ENCODE data around the gene SCAP. TPM values are rescaled to one million over a fixed set of nuclear protein-coding genes. Genes with fewer than 3 reads are reported as not detected.

Gene SCAP
- total RNA-seq, 1 experiment from 2014 or later, result 67.6 TPM

DNA sequence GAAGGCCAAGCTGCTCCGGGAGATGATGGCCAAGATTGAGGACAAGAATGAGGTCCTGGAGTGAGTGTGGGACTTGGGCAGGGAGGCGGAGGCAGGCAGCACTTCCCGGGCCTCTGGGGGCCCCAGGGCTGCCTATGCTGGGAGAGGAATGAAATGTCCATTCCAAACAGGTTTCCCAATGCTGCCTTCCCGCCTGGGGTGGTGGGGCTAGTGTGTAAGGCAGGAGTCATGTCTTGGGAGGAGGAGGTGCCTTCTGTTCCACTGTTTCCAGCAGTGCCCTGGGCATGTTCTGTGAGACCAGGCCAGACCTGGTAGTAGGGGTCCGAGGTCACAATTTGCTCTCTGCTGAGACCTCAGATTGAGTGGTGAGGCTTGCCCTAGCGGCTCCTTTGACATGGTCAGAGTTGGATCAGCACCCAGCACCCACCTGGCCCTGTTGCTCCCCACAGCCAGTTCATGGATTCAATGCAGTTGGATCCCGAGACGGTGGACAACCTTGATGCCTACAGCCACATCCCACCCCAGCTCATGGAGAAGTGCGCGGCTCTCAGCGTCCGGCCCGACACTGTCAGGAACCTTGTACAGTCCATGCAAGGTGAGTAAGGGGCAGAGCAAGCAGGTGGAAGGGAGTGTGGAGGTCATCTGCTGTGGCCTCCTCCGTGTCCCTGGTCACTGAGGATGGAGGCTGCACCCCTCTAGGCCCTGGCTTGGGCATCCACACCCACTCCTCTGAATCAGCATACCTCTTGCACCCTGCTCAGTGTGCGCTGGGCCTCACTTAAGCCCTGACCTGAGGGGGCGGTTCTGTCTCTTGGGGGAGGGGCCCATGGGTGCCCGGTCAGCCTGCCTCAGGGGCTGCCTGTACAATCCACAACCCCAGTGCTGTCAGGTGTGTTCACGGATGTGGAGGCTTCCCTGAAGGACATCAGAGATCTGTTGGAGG, 67.6 kb downstream of the SCAP start:
- H3K9ac ChIP-seq (ENCODE audit: low read length), result no peak overlapping the region
- no peak overlapping the region for H2AFZ ChIP-seq (ENCODE audit: low read depth, low read length, poor library complexity, severe bottlenecking)
- no peaks in the 10 kb centered on the region for H3K9me2 ChIP-seq (ENCODE audit: insufficient read depth)
- no peak for DNase-seq (ENCODE audit: low read depth, low spot score)
- ATAC-seq, result no peak
- H4K20me1 ChIP-seq (ENCODE audit: insufficient read depth), result no peaks in the 10 kb centered on the region
- H3K36me3 ChIP-seq (ENCODE audit: control insufficient read depth in 1 of 2, insufficient read depth in 2 of 2, low read length in 2 of 2), result peaks cover 3 to 9% of the 10 kb centered on the region in 2 experiments; a peak in 3 of 4 replicates
- BruUV-seq (replicated peaks), result no TSS peak
- H3K27me3 ChIP-seq (ENCODE audit: insufficient read depth, low read length), result no peaks in the 10 kb centered on the region
- TF ChIP-seq CBX3 (IDR thresholded peaks at IDR 0.05; ENCODE audit: low read depth), result no peak
- no peak for TF ChIP-seq EZH2phosphoT487 (IDR thresholded peaks at IDR 0.05; ENCODE audit: borderline replicate concordance)
- no peak for TF ChIP-seq YY1 (IDR thresholded peaks at IDR 0.05; ENCODE audit: extremely low read depth, insufficient replicate concordance, low read depth, low read length)
- TF ChIP-seq EGR1 (IDR thresholded peaks at IDR 0.05; ENCODE audit: low read depth), result no peak
- RAD21 ChIA-PET (ENCODE audit: low non-redundant PET in 1 of 2, low total read pairs in 2 of 2, uncharacterized antibody in 2 of 2, unreplicated experiment in 2 of 2), result no interaction called here
- intact Hi-C loops (cut with micrococcal nuclease), result no loop called here
- H3K4me3 ChIP-seq (replicated peaks in 1 of 2; ENCODE audit: low read depth in 1 of 2, low read length in 2 of 2), result no peak overlapping the region
- no peak overlapping the region for H3K4me2 ChIP-seq (ENCODE audit: low read length)
- peaks cover 12% of the 10 kb centered on the region; the same call in 1 of the 2 replicates for H3K79me2 ChIP-seq (ENCODE audit: insufficient read depth, low read length)
- H3K4me1 ChIP-seq (ENCODE audit: control insufficient read depth in 1 of 2, insufficient read depth in 2 of 2, low read length in 2 of 2), result peaks cover 0 to 2% of the 10 kb centered on the region in 2 experiments; a peak in 2 of 4 replicates
- H3K9me3 ChIP-seq (ENCODE audit: control insufficient read depth in 1 of 2, insufficient read depth in 1 of 2, low read depth in 1 of 2, low read length in 2 of 2), result no peaks in the 10 kb centered on the region
- H3K27ac ChIP-seq (ENCODE audit: low read depth, low read length), result no peak overlapping the region
- CTCF ChIA-PET, result interaction anchor here (1.4 kb wide), 1 partner anchor 12 kb away, joined by 3 read pairs; no protein-coding TSS in a partner anchor
- POLR2A ChIA-PET, result no interaction called here

DNA sequence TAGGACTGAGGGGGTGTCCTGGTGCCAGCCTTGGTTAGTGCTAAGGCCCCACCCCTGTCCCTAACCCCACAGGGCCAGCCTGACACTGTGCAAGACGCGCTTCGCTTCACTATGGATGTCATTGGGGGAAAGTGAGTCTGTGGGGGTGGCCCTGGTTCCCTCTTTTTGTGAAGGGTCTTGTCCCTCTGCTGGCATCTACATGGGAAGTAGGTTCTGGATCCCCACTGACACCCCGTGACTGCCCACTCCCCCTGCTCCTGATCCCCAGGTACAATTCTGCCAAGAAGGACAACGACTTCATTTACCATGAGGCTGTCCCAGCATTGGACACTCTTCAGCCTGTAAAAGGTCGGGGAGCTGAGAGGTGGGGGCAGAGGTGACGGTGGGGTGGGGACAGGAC, 68.5 kb downstream of the SCAP start:
- no peak overlapping the region for H3K27ac ChIP-seq (ENCODE audit: low read depth, low read length)
- TF ChIP-seq, protein P1, sequence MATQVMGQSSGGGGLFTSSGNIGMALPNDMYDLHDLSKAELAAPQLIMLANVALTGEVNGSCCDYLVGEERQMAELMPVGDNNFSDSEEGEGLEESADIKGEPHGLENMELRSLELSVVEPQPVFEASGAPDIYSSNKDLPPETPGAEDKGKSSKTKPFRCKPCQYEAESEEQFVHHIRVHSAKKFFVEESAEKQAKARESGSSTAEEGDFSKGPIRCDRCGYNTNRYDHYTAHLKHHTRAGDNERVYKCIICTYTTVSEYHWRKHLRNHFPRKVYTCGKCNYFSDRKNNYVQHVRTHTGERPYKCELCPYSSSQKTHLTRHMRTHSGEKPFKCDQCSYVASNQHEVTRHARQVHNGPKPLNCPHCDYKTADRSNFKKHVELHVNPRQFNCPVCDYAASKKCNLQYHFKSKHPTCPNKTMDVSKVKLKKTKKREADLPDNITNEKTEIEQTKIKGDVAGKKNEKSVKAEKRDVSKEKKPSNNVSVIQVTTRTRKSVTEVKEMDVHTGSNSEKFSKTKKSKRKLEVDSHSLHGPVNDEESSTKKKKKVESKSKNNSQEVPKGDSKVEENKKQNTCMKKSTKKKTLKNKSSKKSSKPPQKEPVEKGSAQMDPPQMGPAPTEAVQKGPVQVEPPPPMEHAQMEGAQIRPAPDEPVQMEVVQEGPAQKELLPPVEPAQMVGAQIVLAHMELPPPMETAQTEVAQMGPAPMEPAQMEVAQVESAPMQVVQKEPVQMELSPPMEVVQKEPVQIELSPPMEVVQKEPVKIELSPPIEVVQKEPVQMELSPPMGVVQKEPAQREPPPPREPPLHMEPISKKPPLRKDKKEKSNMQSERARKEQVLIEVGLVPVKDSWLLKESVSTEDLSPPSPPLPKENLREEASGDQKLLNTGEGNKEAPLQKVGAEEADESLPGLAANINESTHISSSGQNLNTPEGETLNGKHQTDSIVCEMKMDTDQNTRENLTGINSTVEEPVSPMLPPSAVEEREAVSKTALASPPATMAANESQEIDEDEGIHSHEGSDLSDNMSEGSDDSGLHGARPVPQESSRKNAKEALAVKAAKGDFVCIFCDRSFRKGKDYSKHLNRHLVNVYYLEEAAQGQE (IDR thresholded peaks at IDR 0.05; ENCODE audit: low read depth), result no peak
- TF ChIP-seq ZNF274 (IDR thresholded peaks at IDR 0.05; ENCODE audit: low read depth, low read length) (no peak), EGR1 (IDR thresholded peaks at IDR 0.05; ENCODE audit: low read depth) (no peak), YY1 (IDR thresholded peaks at IDR 0.05; ENCODE audit: extremely low read depth, insufficient replicate concordance, low read depth, low read length) (no peak), CBX3 (IDR thresholded peaks at IDR 0.05; ENCODE audit: low read depth) (no peak), JUND (IDR thresholded peaks at IDR 0.05) (no peak), ELF1 (IDR thresholded peaks at IDR 0.05; ENCODE audit: borderline replicate concordance, low read depth) (no peak), POLR2AphosphoS5 (IDR thresholded peaks at IDR 0.05; ENCODE audit: low read depth, low read length) (no peak), TCF7L2 (IDR thresholded peaks at IDR 0.05; ENCODE audit: borderline replicate concordance, extremely low read depth, insufficient read depth, insufficient read length) (no peak)
- TF ChIP-seq, protein P2, sequence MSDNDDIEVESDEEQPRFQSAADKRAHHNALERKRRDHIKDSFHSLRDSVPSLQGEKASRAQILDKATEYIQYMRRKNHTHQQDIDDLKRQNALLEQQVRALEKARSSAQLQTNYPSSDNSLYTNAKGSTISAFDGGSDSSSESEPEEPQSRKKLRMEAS (IDR thresholded peaks at IDR 0.05), result no peak
- ChIA-PET POLR2A (no interaction called here), RAD21 (ENCODE audit: low non-redundant PET in 1 of 2, low total read pairs in 2 of 2, uncharacterized antibody in 2 of 2, unreplicated experiment in 2 of 2) (no interaction called here), CTCF (no interaction called here)
- peaks cover 3 to 4% of the 10 kb centered on the region in 2 experiments; a peak in 3 of 4 replicates for H3K36me3 ChIP-seq (ENCODE audit: control insufficient read depth in 1 of 2, insufficient read depth in 2 of 2, low read length in 2 of 2)
- no TSS peak for BruUV-seq (replicated peaks)
- ATAC-seq (no peak), DNase-seq (ENCODE audit: low read depth, low spot score) (no peak)
- no peaks in the 10 kb centered on the region for H3K9me2 ChIP-seq (ENCODE audit: insufficient read depth)
- H3K4me2 ChIP-seq (ENCODE audit: low read length), result no peak overlapping the region
- intact Hi-C loops (cut with micrococcal nuclease), result no loop called here
- H3K9me3 ChIP-seq (ENCODE audit: control insufficient read depth in 1 of 2, insufficient read depth in 1 of 2, low read depth in 1 of 2, low read length in 2 of 2), result no peaks in the 10 kb centered on the region
- no peaks in the 10 kb centered on the region for H4K20me1 ChIP-seq (ENCODE audit: insufficient read depth)
- H3K27me3 ChIP-seq (ENCODE audit: insufficient read depth, low read length), result no peaks in the 10 kb centered on the region
- H2AFZ ChIP-seq (ENCODE audit: low read depth, low read length, poor library complexity, severe bottlenecking), result no peak overlapping the region
- H3K4me1 ChIP-seq (ENCODE audit: control insufficient read depth in 1 of 2, insufficient read depth in 2 of 2, low read length in 2 of 2), result peaks cover 0 to 2% of the 10 kb centered on the region in 2 experiments; a peak in 2 of 4 replicates
- no peak overlapping the region for H3K4me3 ChIP-seq (replicated peaks in 1 of 2; ENCODE audit: low read depth in 1 of 2, low read length in 2 of 2)
- H3K79me2 ChIP-seq (ENCODE audit: insufficient read depth, low read length), result peaks cover 13% of the 10 kb centered on the region; the same call in 1 of the 2 replicates
- no peak overlapping the region for H3K9ac ChIP-seq (ENCODE audit: low read length)

Measured in HCT116 (cell line).